ENCODE measurements around the gene BCKDK. TPM values are rescaled to one million over a fixed set of nuclear protein-coding genes. Genes with fewer than 3 reads are reported as not detected.

Gene BCKDK
- polyA plus RNA-seq, 1 donor from 2014 or later, result 38.2 TPM

DNA sequence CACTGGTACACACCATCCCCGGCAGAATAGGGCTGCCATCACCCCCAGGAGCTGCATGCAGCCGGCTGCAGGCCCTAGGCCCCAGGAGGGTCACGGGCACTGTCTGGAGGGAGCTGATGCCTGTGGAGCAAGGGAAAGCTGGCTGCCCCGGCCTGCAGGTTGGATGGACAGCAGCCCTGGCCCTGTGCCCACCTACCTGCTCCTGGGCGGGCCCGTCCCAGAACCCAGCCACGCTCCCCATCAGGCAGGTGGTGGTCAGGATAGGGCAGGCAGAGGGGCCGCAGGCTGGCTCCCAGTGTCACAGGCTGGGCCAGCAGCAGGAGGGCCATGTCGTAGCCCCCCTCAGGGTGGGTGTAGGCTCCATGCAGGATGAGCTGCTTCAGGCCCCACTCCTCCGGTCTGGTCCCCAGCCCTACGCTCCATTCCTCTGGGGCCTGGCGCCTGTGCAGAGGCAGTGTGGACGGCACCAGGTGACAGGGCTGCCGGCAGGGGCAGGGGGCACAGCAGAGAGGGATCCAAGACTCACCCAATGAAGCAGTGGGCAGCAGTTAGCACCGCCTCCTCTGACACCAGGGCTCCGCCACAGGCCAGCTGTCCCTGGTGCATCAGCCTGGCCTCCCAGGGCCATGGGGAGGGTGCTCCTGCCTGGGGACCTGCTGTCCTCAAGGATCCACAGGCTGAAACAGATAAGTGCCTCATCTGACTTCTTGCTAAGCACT lies 23.4 kb upstream of the BCKDK start:
- H3K9me3 Mint-ChIP-seq, result no peaks in the 10 kb centered on the region
- H3K27ac Mint-ChIP-seq, result no peak overlapping the region
- H3K4me3 Mint-ChIP-seq, result no peak overlapping the region
- H3K27me3 Mint-ChIP-seq, result no peaks in the 10 kb centered on the region
- H3K4me1 Mint-ChIP-seq, result peaks cover 0 to 5% (median 3%) of the 10 kb centered on the region in 3 donors
- H3K36me3 Mint-ChIP-seq, result peaks cover 3% of the 10 kb centered on the region

DNA sequence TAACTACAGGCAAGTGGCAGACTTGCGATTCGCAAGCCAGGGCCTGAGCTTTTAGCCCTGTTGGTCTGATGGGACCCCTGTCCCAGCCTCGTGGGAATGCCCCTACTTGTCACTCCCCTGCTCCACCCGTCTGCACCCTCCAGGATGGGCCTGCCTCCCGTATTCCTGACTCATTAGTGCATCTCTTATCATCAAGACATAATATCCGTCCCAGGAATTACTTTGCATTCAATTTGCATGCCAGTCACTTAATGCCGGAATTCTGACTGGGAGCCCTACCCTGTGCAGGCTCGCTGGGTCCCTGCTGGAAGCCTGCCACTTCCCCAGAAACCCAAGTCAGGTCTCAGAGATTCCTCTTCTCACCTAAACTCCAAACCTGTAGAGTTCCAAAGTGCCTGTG lies 22.8 kb upstream of the BCKDK start:
- H3K27me3 Mint-ChIP-seq, result no peaks in the 10 kb centered on the region
- peaks cover 0 to 5% (median 3%) of the 10 kb centered on the region in 3 donors for H3K4me1 Mint-ChIP-seq
- H3K9me3 Mint-ChIP-seq, result no peaks in the 10 kb centered on the region
- peaks cover 3% of the 10 kb centered on the region for H3K36me3 Mint-ChIP-seq
- no peak overlapping the region for H3K27ac Mint-ChIP-seq
- no peak overlapping the region for H3K4me3 Mint-ChIP-seq

DNA sequence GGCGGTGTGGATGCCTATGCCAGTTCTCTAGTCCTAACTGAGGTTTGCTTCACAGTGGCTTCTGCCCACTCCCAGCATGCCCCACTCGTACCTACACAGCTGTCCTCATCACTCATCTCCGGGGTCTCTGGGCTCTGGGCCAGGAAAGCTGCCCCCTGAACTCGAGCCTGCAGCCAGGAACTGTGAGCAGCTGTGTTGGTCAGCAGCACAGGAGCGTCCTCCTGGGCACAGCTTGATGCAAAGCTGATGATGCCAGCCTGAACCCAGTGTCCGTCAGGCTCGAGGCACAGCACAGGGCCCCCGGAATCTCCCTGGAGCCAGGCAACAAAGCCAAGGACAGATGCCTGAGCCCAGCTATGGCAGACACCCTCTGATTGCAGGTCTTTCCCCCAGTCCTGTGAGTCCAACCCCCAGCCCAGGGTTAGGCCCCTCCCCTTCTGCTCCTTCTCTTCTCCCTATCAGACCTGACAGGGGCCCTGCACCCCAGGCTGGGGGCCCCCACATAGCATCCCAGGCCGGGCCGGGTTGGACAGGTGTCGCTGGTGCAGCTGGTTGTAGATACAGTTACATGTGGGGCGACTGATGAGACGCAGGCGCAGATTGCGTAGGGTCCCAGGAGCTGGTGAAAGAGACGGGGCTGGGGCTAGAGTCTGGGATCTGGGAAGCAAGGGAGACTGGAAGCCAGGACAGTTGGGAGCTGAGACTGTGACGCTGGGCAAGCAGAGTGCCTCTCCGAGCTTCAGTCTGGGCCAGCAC lies 22.1 kb upstream of the BCKDK start:
- Mint-ChIP-seq H3K27me3 (no peaks in the 10 kb centered on the region), H3K36me3 (no peaks in the 10 kb centered on the region), H3K4me1 (peaks cover 0 to 3% (median 3%) of the 10 kb centered on the region in 3 donors), H3K27ac (no peak overlapping the region), H3K9me3 (no peaks in the 10 kb centered on the region), H3K4me3 (no peak overlapping the region)

DNA sequence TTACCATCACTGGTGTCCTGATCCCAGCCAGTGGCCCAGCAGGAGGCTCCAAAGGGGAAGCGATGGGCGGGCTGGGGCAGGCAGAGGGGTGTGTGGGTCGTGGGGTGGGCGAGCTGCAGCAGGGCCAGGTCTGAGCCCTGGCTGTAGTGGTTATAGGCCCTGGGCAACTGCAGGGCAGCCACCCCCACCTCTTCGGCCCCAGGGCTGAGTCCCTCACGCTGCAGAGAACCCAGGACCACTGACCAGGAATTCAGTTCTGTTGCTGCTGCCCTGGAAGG lies 21.6 kb upstream of the BCKDK start:
- H3K27ac Mint-ChIP-seq, result no peak overlapping the region
- H3K4me3 Mint-ChIP-seq, result no peak overlapping the region
- H3K36me3 Mint-ChIP-seq, result no peaks in the 10 kb centered on the region
- peaks cover 0 to 3% (median 3%) of the 10 kb centered on the region in 3 donors for H3K4me1 Mint-ChIP-seq
- no peaks in the 10 kb centered on the region for H3K9me3 Mint-ChIP-seq
- no peaks in the 10 kb centered on the region for H3K27me3 Mint-ChIP-seq

DNA sequence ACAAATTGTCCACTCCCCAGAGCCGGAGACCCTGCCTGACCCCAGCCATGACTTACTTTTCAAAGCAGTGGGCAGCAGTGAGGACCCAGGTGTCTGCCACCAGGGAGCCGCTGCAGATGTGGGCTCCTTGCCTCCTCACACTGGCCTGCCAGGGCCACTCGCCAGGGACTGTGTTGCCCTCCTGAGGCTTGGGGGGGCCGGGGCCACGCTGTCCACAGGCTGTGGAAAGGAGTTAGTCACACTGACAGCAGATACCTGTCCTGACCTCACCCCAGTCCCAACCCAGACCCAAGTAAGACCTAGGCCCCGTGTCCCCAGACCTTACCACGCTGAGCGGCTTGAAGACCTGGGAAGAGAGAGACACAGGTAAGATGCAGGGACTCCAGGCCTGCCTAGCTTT lies 20.7 kb upstream of the BCKDK start:
- peaks cover 0 to 1% (median 0%) of the 10 kb centered on the region in 3 donors for H3K4me1 Mint-ChIP-seq
- H3K27me3 Mint-ChIP-seq, result no peaks in the 10 kb centered on the region
- no peaks in the 10 kb centered on the region for H3K9me3 Mint-ChIP-seq
- no peak overlapping the region for H3K27ac Mint-ChIP-seq
- H3K4me3 Mint-ChIP-seq, result no peak overlapping the region
- no peaks in the 10 kb centered on the region for H3K36me3 Mint-ChIP-seq

DNA sequence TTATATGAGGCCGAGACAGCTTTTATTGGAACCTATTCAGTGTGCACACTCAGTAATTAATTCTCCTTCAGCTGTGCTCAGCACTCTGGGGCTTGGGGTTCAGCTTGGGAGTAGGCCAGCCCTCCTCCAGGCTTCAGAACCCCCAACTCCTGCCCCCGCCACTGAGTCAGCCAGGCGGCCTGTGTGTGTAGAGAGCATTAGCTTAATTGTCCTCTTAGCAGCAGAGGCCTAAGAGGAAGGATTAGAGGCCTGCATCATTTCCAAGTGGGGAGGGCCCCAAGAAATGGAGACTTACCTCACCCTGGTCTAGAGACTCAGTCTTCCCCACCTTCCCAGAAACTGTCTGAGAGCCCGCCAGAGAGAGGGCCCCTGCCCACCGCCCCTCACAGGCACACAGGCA lies 20.2 kb upstream of the BCKDK start:
- no peak overlapping the region for H3K27ac Mint-ChIP-seq
- peaks cover 0 to 1% (median 0%) of the 10 kb centered on the region in 3 donors for H3K4me1 Mint-ChIP-seq
- H3K4me3 Mint-ChIP-seq, result no peak overlapping the region
- no peaks in the 10 kb centered on the region for H3K36me3 Mint-ChIP-seq
- no peaks in the 10 kb centered on the region for H3K27me3 Mint-ChIP-seq
- H3K9me3 Mint-ChIP-seq, result no peaks in the 10 kb centered on the region

DNA sequence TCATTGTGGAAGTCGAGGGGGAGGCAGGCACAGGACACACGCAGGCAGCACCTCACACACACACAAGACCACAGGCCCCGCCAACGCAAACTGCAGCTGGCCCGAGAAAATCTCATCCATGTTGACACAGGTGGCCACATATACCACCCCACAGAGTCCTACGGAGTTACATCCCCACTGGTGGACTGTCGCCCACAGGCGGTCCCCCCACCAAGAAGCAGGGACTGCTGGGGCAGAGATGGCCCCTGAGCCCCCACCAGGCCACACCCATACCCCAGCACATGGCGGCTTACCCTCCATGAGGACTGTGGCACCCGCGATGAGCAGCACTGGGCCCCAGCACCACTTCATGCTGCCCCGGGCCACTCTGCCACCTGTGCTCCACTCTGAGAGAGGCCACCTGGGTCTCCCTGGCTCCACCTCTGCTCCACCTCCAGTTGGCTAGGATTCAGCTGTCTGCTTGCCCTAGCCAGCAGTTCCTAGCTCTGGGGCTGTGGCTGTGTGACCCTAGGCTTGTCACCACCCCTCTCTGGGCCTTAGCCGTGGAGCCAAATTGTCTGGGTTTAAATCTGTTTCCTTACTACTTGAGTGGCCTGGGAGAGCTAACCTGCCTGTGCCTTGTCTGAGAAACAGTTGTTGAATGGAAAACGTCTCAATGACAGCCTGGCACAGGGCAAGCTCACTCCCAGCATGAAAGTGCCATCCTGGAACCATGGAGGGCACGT lies 19.6 kb upstream of the BCKDK start, which contains the start of gene PRSS53:
PRSS53 (minus strand) TSS at position 485 of the 725 bp plus-strand sequence; CDS start at position 351, 134 bp downstream.
- H3K9me3 Mint-ChIP-seq, result no peaks in the 10 kb centered on the region
- no peaks in the 10 kb centered on the region for H3K36me3 Mint-ChIP-seq
- H3K4me1 Mint-ChIP-seq, result peaks cover 0 to 4% (median 3%) of the 10 kb centered on the region in 3 donors
- H3K4me3 Mint-ChIP-seq, result no peak within 1 kb of the TSS
- no peaks in the 10 kb centered on the region for H3K27me3 Mint-ChIP-seq
- no peak within 1 kb of the TSS for H3K27ac Mint-ChIP-seq

DNA sequence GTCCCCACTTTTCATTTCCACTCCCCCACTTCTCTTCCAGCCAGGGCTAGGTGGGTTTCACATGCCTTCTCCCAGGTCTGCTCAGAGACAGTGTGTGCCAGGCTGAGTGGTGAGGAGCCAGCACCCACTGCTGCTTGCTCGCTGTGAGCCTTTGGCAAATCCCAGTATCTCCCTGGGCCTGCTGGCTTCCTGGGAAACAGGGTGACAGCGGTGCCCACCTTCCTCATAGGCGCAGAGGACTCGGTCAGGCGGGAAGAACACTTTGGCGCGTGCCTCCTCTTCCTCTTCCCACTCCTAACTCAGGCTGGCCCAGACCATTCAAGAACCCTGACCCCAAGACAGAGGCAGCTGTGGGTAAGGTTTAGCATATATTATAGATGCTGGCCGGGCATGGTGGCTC lies 19.0 kb upstream of the BCKDK start:
- Mint-ChIP-seq H3K9me3 (no peaks in the 10 kb centered on the region), H3K27ac (no peak overlapping the region), H3K4me1 (peaks cover 5 to 8% (median 7%) of the 10 kb centered on the region in 3 donors), H3K36me3 (peaks cover 2% of the 10 kb centered on the region), H3K27me3 (no peaks in the 10 kb centered on the region), H3K4me3 (no peak overlapping the region)

DNA sequence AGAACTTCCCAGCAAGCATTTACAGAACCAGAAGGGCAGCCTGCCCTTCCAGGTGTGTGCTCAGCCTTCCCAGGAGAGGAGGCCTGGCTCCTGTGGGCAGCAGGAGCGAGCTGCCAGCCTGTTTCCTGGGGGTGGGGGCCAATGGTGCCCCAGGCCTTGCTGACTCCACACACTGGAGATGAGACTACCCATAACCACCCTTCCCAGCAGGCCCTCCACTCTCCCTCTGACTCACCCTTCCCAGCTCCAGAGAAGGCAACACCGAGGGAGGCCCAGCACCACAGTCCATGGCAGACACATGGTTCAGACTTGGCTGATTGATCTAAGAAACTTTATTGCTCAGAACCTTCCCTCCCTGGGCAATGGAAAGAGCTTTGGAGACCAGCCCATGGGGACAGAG lies 17.6 kb upstream of the BCKDK start:
- peaks cover 2% of the 10 kb centered on the region for H3K36me3 Mint-ChIP-seq
- H3K4me1 Mint-ChIP-seq, result peaks cover 12 to 14% (median 13%) of the 10 kb centered on the region in 3 donors
- H3K9me3 Mint-ChIP-seq, result no peaks in the 10 kb centered on the region
- peak overlapping the region in 1 of 3 donors; percentile 16 for H3K27ac Mint-ChIP-seq
- H3K27me3 Mint-ChIP-seq, result no peaks in the 10 kb centered on the region
- peak overlapping the region in 1 of 4 donors; percentile 35 for H3K4me3 Mint-ChIP-seq

DNA sequence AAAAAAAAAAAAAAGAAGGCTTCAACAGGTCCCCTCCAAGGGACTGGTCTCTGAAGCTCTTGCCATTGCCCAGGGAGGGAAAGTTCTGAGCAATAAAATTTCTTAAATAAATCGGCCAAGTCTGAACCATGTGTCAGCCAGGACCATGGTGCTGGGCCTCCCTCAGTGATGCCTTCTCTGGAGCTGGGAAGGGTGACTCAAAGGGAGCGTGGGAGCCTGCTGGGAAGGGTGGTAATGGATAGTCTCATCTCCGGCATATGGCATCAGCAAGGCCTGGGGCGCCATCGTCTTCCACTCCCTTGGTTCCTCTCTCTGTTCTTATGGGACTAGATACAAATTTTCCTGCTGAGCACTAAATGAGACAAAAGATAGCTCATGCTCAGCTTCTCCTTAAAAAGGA lies 15.9 kb upstream of the BCKDK start:
- peak overlapping the region in 1 of 4 donors; percentile 79 for H3K4me3 Mint-ChIP-seq
- H3K4me1 Mint-ChIP-seq, result peaks cover 17 to 19% (median 19%) of the 10 kb centered on the region in 3 donors
- no peaks in the 10 kb centered on the region for H3K27me3 Mint-ChIP-seq
- H3K36me3 Mint-ChIP-seq, result peaks cover 2% of the 10 kb centered on the region
- no peaks in the 10 kb centered on the region for H3K9me3 Mint-ChIP-seq
- peak overlapping the region in 1 of 3 donors; percentile 48 for H3K27ac Mint-ChIP-seq

DNA sequence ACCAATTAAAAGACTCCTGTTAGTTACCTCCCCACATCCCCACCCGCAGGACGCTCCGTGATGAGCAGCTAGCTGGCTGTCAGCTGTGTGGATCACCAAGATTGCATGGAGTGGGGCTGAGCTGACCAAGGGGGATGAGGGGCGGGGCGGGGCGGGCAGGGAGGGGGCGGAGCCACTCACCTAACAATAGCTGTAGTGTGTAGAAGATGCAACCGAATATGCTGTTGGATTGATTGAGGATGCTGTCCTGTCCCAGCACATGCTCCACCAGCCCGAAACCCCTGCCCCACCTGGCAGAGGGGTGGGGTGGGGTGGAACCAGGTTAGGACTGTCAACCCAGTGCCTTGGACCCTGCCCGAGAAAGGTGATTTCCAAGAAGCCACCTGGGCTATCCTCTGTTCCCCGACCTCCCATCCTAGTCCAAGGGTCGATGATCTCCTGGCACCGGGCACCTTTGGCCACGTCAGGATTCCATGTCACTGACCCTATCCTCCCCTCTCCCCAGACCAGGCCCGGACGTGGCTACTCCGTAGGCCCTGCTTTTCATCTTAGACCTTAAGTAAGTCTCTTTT lies 15.0 kb upstream of the BCKDK start:
- Mint-ChIP-seq H3K27ac (peak overlapping the region in 2 of 3 donors; percentile 39 to 48), H3K27me3 (no peaks in the 10 kb centered on the region)

DNA sequence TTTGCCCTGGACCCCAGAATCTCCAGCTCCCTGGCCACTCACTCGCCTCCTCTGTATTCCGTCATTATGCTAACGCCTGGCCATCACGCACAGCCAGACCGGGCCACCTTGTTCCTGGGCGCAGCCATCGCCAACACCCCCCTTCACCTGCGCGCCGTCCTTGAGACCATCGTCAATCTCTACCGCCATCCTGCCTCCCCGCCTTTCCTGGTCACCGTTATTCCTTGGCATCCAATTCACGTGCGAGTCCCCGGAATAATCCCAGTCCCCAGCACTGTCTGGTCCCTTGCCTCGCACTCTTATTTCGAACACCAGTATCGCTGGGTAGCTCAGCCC lies 14.1 kb upstream of the BCKDK start:
- H3K9me3 Mint-ChIP-seq, result no peaks in the 10 kb centered on the region
- no peaks in the 10 kb centered on the region for H3K27me3 Mint-ChIP-seq
- H3K4me1 Mint-ChIP-seq, result peaks cover 17 to 19% (median 19%) of the 10 kb centered on the region in 3 donors
- H3K4me3 Mint-ChIP-seq, result peak overlapping the region; percentile 79 to 98 (median 97)
- H3K27ac Mint-ChIP-seq, result peak overlapping the region; percentile 91 to 98 (median 96)
- peaks cover 2% of the 10 kb centered on the region for H3K36me3 Mint-ChIP-seq

More for the DNA sequence above, 15.0 kb upstream of the BCKDK start:
- Mint-ChIP-seq H3K9me3 (no peaks in the 10 kb centered on the region), H3K4me1 (peaks cover 17 to 19% (median 19%) of the 10 kb centered on the region in 3 donors), H3K4me3 (peak overlapping the region; percentile 60 to 90 (median 75)), H3K36me3 (peaks cover 2% of the 10 kb centered on the region)

DNA sequence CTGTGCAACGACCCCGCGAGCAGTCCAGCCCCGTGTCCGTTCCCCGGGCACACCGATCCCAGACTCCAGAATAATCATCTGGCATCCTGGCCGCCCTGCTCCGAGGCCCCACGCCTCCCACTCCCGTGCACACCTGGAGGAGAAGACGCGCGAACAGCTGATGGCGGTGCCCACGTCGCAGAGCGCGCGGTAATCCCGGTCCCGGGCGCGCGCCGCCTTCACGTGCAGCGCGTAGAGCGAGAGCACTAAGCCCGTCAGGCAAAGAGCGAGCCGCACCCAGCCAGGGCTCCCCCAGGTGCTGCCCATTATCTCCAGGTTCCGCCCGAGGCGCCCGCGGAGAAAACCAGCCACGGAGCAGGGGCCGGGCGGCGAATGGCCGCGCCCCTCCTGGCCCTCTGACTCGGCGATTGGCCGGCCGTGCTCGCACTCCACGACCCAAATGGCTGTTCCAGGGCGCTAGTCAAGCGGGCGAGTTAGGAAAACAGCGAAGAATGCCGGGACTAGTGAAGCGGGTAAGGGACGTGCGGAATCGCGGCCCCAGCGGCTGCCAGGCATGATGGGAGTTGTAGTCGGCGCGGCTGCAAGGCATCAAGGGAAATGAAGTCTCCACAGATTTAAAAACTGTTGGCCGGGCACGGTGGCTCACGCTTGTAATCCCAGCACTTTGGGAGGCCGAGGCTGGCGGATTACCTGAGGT lies 13.6 kb upstream of the BCKDK start, which contains the start of gene VKORC1:
VKORC1 (minus strand) TSS at position 374 of the 697 bp plus-strand sequence; CDS start at position 306, 68 bp downstream.
- H3K9me3 Mint-ChIP-seq, result no peaks in the 10 kb centered on the region
- peak within 1 kb of the TSS; percentile 91 to 98 (median 96) for H3K27ac Mint-ChIP-seq
- H3K27me3 Mint-ChIP-seq, result no peaks in the 10 kb centered on the region
- peaks cover 17 to 19% (median 19%) of the 10 kb centered on the region in 3 donors for H3K4me1 Mint-ChIP-seq
- peaks cover 2% of the 10 kb centered on the region for H3K36me3 Mint-ChIP-seq
- H3K4me3 Mint-ChIP-seq, result peak within 1 kb of the TSS; percentile 79 to 98 (median 97)

DNA sequence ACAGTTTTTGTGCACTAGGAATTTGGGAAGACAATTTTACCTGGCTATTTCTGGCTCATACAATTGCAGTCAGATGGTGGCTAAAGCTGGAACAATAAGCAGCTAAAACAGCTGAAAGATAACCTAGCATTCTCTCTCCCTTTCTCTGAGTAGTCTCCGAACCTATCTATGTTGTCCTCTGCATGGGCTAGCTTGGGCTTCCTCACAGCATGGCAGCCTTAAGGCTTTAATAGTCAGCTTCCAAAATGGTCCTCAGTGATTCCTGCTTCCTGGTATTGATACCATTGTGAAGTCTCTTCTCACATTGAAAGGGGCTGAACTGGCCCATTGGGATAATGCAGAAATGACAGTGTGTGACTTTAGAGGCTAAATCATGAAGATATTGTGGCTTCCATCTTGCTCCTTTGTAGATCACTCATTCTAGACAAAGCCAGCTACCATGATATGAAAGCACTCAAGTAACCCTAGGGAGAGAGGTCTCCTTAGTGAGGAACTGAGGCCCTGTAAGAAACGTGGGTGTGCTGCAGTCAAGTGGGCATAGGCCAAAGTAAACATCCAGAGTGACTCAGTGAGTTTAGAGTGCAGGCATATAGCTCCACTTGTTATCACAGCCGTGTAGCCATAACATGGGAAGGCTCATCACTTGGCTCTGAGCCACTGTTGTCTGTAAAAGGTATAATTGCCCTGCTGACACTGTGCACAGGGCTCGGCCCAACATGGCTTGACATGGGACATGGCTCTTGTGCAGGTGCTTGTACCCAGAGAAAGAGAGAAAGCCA lies 8.1 kb upstream of the BCKDK start:
- Mint-ChIP-seq H3K4me1 (peaks cover 5 to 11% (median 6%) of the 10 kb centered on the region in 3 donors), H3K4me3 (no peak overlapping the region), H3K36me3 (no peaks in the 10 kb centered on the region), H3K9me3 (no peaks in the 10 kb centered on the region), H3K27ac (peak overlapping the region in 1 of 3 donors; percentile 28), H3K27me3 (no peaks in the 10 kb centered on the region)
